Activated T-helper 1 cell treated with anti-CD3 and anti-CD28 coated beads, Interleukin-12 subunit alpha, Interleukin-12 subunit beta, Interleukin-2, Interleukin-4 antibody, amounts not matched to agents 30 ng/mL and 10 ng/mL and 1 ng/mL, durations not matched to agents 14 hours and 24 hours and 36 hours (primary cell): ENCODE data around the gene LMNA. TPM values are rescaled to one million over a fixed set of nuclear protein-coding genes. Genes with fewer than 3 reads are reported as not detected.
"Not testable (repeated sequence)": the region's sequence is repeated elsewhere in the genome, so short reads cannot be mapped to it uniquely, and the experiment has no call there.

ENCODE experiments used
- DNase-seq: peaks from one replicate; pipeline ENCODE4 v3.0.0; 2021; ENCODE audit warnings: low spot score
- H3K27ac Mint-ChIP-seq: one replicate; pipeline ENCODE4 v1.8.0; 2021; ENCODE audit warnings: mild to moderate bottlenecking, mixed read lengths
- H3K27me3 Mint-ChIP-seq: one replicate; pipeline ENCODE4 v1.8.0; 2022; ENCODE audit warnings: mild to moderate bottlenecking, moderate library complexity, mixed read lengths; ENCODE audit not compliant: insufficient read depth
- H3K36me3 Mint-ChIP-seq: one replicate; pipeline ENCODE4 v1.8.0; 2021; ENCODE audit warnings: low read depth, mixed read lengths
- H3K4me1 Mint-ChIP-seq: one replicate; pipeline ENCODE4 v1.8.0; 2021; ENCODE audit warnings: low read depth, mixed read lengths
- H3K4me3 Mint-ChIP-seq: one replicate; pipeline ENCODE4 v1.8.0; 2021; ENCODE audit warnings: mild to moderate bottlenecking, moderate library complexity, mixed read lengths
- H3K9me3 Mint-ChIP-seq: one replicate; pipeline ENCODE4 v1.8.0; 2021; ENCODE audit warnings: mixed read lengths
- intact Hi-C: fragments of 100-400 bp; cut with micrococcal nuclease; formaldehyde crosslinking; loops from one replicate; pipeline ENCODE4 v1.15.1; 2024
- total RNA-seq: library from RNA; stranded (reverse); gene quantifications from 2 replicates; pipeline ENCODE4 v1.2.3, GENCODE V29; 2022

The LMNA gene
- 80.1 and 84.1 TPM in 2 replicates for total RNA-seq

- peak; percentile 57 for DNase-seq
- no peaks in the 10 kb centered on the region for H3K9me3 Mint-ChIP-seq
- intact Hi-C loops: loop anchor here (1.0 to 2.0 kb wide), 5 partner anchors 8 to 60 kb away; partner anchors contain the start of gene LAMTOR2
- peak within 1 kb of the TSS; percentile 91 for H3K4me3 Mint-ChIP-seq
- H3K27me3 Mint-ChIP-seq: peaks cover 53% of the 10 kb centered on the region
- H3K4me1 Mint-ChIP-seq: peaks cover 25% of the 10 kb centered on the region
- H3K36me3 Mint-ChIP-seq: peaks cover 8% of the 10 kb centered on the region
- H3K27ac Mint-ChIP-seq: peak within 1 kb of the TSS; percentile 76
Measured at GRCh38 chr1:156114101-156114918, at the start of gene LMNA. Gene LMNA, plus strand, starts transcription at chr1:156114711. Its CDS starts 208 bp downstream, at chr1:156114919.

DNA sequence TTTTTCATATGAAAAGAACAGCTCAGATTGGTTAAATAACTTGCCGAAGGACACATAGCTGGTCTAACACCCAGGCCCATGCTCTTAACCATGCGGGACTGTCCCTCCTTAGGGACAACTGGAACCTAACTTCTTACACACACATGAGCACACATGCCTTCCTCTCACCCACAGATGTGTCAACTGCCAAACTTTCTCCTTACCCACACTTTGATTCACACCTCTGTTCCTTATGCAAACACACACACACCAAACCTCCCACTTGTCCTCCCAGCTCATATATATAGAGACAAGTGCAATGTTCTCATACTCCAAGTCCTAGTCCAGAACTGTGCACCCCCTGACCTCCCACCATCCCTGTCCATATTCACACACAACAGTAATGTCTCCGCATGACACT, 49.3 kb upstream of the LMNA start:
- intact Hi-C loops: loop anchor here (1.0 to 2.0 kb wide), 3 partner anchors 11 to 60 kb away; partner anchors contain the start of gene LAMTOR2
- H3K27ac Mint-ChIP-seq: peak overlapping the region; percentile 5
- H3K9me3 Mint-ChIP-seq: no peaks in the 10 kb centered on the region
- no peak for DNase-seq
- H3K36me3 Mint-ChIP-seq: peaks cover 2% of the 10 kb centered on the region
- H3K4me3 Mint-ChIP-seq: no peak overlapping the region
- peaks cover 4% of the 10 kb centered on the region for H3K27me3 Mint-ChIP-seq
- H3K4me1 Mint-ChIP-seq: peaks cover 16% of the 10 kb centered on the region

DNA sequence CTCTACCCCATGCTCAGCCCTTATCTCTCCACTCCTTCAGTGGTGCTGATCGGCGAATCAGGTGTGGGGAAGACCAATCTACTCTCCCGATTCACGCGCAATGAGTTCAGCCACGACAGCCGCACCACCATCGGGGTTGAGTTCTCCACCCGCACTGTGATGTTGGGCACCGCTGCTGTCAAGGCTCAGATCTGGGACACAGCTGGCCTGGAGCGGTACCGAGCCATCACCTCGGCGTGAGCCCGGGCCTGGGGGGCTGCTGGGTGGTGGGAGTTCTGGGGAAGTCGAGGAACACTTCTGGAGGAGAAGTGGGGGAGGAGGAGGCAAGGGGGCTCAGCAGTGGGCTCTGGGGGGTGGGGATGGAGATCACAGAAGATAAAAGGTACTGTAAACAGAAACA, 48.6 kb upstream of the LMNA start:
- Mint-ChIP-seq H3K4me3 (no peak overlapping the region), H3K27me3 (peaks cover 4% of the 10 kb centered on the region), H3K9me3 (no peaks in the 10 kb centered on the region), H3K4me1 (peaks cover 16% of the 10 kb centered on the region), H3K36me3 (peaks cover 2% of the 10 kb centered on the region), H3K27ac (no peak overlapping the region)
- DNase-seq: no peak
- intact Hi-C loops: loop anchor here (1.0 to 2.0 kb wide), 8 partner anchors 12 to 321 kb away; partner anchors contain the start of genes KHDC4 and LAMTOR2

GRCh38 chr1:156067262-156067661, 47.2 kb upstream of the LMNA start:
- peaks cover 6% of the 10 kb centered on the region for H3K27me3 Mint-ChIP-seq

DNA sequence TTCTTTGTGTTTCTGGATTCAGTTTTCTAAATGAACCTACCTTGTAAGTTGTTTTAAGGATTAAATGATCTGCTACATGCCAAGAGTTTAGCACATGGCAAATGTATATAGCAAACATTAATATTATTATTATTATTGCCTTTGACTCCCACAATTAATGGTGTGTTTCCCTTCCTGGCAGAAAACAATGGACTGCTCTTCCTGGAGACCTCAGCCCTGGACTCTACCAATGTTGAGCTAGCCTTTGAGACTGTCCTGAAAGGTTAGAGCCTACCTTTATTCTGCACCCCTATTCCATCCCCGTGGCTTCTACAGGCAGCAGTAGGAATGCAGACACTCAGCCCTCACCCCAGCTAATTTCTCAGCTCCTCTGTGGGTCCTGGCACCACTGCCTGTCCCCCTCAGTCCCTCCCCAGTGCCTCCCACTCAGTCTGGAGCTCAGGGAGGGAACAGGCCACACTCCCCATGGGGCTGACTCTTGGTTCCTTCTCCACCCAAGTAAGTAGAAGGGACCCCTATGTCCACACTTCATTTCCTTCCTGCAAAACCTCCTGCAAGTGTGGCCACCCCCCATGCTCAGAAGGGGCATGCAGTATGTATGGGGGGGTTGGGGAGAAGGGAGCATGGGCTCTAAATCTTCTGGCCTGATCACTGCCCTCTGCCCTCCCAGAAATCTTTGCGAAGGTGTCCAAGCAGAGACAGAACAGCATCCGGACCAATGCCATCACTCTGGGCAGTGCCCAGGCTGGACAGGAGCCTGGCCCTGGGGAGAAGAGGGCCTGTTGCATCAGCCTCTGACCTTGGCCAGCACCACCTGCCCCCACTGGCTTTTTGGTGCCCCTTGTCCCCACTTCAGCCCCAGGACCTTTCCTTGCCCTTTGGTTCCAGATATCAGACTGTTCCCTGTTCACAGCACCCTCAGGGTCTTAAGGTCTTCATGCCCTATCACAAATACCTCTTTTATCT, 44.7 kb upstream of the LMNA start:
- H3K27ac Mint-ChIP-seq: no peak overlapping the region
- H3K4me1 Mint-ChIP-seq: peaks cover 16% of the 10 kb centered on the region
- intact Hi-C loops: no loop called here
- H3K27me3 Mint-ChIP-seq: peaks cover 17% of the 10 kb centered on the region
- no peaks in the 10 kb centered on the region for H3K9me3 Mint-ChIP-seq
- DNase-seq: no peak
- no peaks in the 10 kb centered on the region for H3K36me3 Mint-ChIP-seq
- no peak overlapping the region for H3K4me3 Mint-ChIP-seq

More at GRCh38 chr1:156067262-156067661, 47.2 kb upstream of the LMNA start:
- Mint-ChIP-seq H3K4me3 (no peak overlapping the region), H3K4me1 (peaks cover 16% of the 10 kb centered on the region), H3K27ac (no peak overlapping the region), H3K36me3 (no peaks in the 10 kb centered on the region), H3K9me3 (no peaks in the 10 kb centered on the region)
- intact Hi-C loops: no loop called here
- DNase-seq: no peak

DNA sequence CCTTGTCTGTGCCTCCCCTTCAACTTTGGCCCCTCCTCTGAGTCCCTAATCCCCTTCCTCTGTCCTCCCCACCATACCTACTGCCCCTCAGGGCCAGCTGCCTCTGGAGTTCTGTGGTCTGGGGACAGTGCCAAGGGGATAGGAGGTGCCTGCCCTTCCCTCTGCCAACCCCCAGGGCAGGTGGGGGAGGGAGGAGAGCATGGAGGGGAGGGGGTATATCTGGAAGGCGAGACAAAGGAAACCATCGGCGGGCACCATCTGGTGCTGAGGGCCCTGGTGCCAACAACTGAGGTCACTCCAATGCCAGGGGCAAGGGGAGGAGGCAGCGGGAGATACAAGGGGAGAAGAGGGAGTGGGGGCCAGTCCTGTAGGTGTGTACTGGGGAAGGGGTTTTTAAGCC, 44.0 kb upstream of the LMNA start:
- DNase-seq: no peak
- H3K9me3 Mint-ChIP-seq: no peaks in the 10 kb centered on the region
- intact Hi-C loops: no loop called here
- H3K4me3 Mint-ChIP-seq: no peak overlapping the region
- no peak overlapping the region for H3K27ac Mint-ChIP-seq
- H3K4me1 Mint-ChIP-seq: peaks cover 11% of the 10 kb centered on the region
- H3K27me3 Mint-ChIP-seq: peaks cover 21% of the 10 kb centered on the region
- H3K36me3 Mint-ChIP-seq: no peaks in the 10 kb centered on the region

DNA sequence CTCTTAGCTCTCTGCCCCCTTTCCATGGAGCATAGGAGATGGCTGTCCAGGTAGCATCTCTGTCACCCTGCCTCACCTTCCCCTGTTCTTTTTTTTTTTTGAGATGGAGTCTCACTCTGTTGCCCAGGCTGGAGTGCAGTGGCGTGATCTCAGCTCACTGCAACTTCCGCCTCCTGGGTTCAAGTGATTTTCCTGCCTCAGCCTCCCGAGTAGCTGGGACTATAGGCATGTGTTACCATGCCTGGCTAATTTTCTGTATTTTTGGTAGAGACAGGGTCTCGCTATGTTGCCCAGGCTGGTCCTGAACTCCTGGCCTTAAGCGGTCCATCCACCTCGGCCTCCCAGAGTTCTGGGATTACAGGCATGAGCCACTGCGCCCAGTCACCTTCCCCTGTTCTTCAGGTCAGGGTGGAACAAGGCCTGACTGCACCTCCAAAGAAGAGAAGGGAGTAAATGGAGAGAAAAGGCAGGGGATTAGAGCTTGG, 43.1 kb upstream of the LMNA start:
- H3K27ac Mint-ChIP-seq, H3K36me3 Mint-ChIP-seq, H3K9me3 Mint-ChIP-seq, H3K4me1 Mint-ChIP-seq, intact Hi-C loops, H3K4me3 Mint-ChIP-seq, DNase-seq: not testable (repeated sequence)
- peaks cover 21% of the 10 kb centered on the region for H3K27me3 Mint-ChIP-seq

GRCh38 chr1:156072251-156072650, 42.3 kb upstream of the LMNA start:
- Mint-ChIP-seq H3K4me3 (no peak overlapping the region), H3K4me1 (peaks cover 5% of the 10 kb centered on the region), H3K9me3 (no peaks in the 10 kb centered on the region), H3K36me3 (no peaks in the 10 kb centered on the region), H3K27me3 (peaks cover 20% of the 10 kb centered on the region), H3K27ac (no peak overlapping the region)
- no peak for DNase-seq
- intact Hi-C loops: no loop called here

GRCh38 chr1:156073110-156073687, 41.3 kb upstream of the LMNA start:
- peaks cover 22% of the 10 kb centered on the region for H3K27me3 Mint-ChIP-seq
- no peak for DNase-seq
- no peak overlapping the region for H3K4me3 Mint-ChIP-seq
- H3K27ac Mint-ChIP-seq: no peak overlapping the region
- intact Hi-C loops: no loop called here
- H3K4me1 Mint-ChIP-seq: peaks cover 5% of the 10 kb centered on the region
- H3K9me3 Mint-ChIP-seq: no peaks in the 10 kb centered on the region
- H3K36me3 Mint-ChIP-seq: no peaks in the 10 kb centered on the region

- H3K27me3 Mint-ChIP-seq: peaks cover 26% of the 10 kb centered on the region
- H3K36me3 Mint-ChIP-seq: no peaks in the 10 kb centered on the region
- intact Hi-C loops: no loop called here
- no peak overlapping the region for H3K27ac Mint-ChIP-seq
- peaks cover 5% of the 10 kb centered on the region for H3K4me1 Mint-ChIP-seq
- no peaks in the 10 kb centered on the region for H3K9me3 Mint-ChIP-seq
- no peak for DNase-seq
- no peak overlapping the region for H3K4me3 Mint-ChIP-seq
Measured at GRCh38 chr1:156073740-156074139, 40.8 kb upstream of the LMNA start.

DNA sequence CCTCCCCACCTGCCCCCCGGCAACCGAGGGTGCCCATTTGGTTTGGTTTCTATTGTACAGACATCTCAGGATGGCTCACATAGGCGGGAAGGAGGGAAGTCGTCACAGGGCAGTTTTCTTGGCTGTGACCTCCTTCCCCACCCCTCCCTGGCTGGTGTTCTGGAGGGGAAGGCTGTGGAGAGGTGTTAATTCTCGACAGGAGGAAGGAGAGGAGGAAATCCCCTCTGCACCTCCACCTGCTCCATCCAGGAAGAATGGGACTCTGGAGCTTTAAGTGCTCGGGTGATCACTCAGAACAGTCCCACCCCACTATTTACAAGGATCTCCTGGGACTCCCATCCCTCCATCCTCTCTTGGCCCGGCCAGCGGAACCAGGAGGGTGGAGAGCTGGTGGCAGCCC, 39.9 kb upstream of the LMNA start:
- intact Hi-C loops: no loop called here
- no peaks in the 10 kb centered on the region for H3K36me3 Mint-ChIP-seq
- H3K9me3 Mint-ChIP-seq: no peaks in the 10 kb centered on the region
- no peak for DNase-seq
- peaks cover 32% of the 10 kb centered on the region for H3K27me3 Mint-ChIP-seq
- H3K4me3 Mint-ChIP-seq: no peak overlapping the region
- H3K27ac Mint-ChIP-seq: no peak overlapping the region
- H3K4me1 Mint-ChIP-seq: peaks cover 5% of the 10 kb centered on the region

DNA sequence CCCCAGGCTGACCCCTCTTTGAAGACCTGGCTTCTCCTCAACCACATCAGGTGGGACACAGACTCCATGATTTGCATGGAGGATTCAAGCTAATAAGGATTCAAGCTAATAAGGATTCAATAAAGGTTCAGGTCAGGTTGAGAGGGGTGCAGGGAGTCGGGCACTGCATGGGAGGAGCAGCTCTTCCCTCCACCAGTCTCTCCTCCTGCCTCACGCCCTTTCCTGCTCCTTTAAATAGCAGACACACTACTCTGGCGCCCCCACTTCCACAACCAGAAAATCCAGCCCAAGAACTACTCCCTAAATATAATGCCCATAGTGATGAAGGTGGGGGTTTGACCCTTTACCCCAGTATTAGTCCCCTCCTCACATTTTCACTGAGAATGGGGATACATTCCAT, 39.3 kb upstream of the LMNA start:
- Mint-ChIP-seq H3K4me1 (peaks cover 5% of the 10 kb centered on the region), H3K36me3 (no peaks in the 10 kb centered on the region), H3K4me3 (no peak overlapping the region), H3K27me3 (peaks cover 37% of the 10 kb centered on the region), H3K9me3 (no peaks in the 10 kb centered on the region), H3K27ac (no peak overlapping the region)
- intact Hi-C loops: no loop called here
- DNase-seq: no peak
